GM18499 (cell line): ENCODE measurements around the gene SPECC1L.

ENCODE experiments used
- ATAC-seq: cut with Tn5 transposase; IDR thresholded peaks from one replicate; pipeline ENCODE4 v1.9.1; 2021; ENCODE audit warnings: moderate number of reproducible peaks; ENCODE audit not compliant: insufficient read depth, unreplicated experiment

SPECC1L gene

GRCh38 chr22:24410110-24410856 is 139.7 kb downstream of the SPECC1L start:
- no peak for ATAC-seq

GRCh38 chr22:24411256-24412004 is 140.8 kb downstream of the SPECC1L start:
- no peak for ATAC-seq

- ATAC-seq = no peak
Observed at GRCh38 chr22:24412274-24412673, 141.6 kb downstream of the SPECC1L start.

- no peak for ATAC-seq
Observed at GRCh38 chr22:24413271-24413670, 142.6 kb downstream of the SPECC1L start.

- no peak for ATAC-seq
Observed at GRCh38 chr22:24413736-24414385, 143.2 kb downstream of the SPECC1L start.

GRCh38 chr22:24414523-24414922 is 143.9 kb downstream of the SPECC1L start:
- no peak for ATAC-seq

GRCh38 chr22:24414984-24415945 is 144.6 kb downstream of the SPECC1L start:
- ATAC-seq = no peak

GRCh38 chr22:24416095-24416494 is 145.5 kb downstream of the SPECC1L start:
- no peak for ATAC-seq

- no peak for ATAC-seq
Observed at GRCh38 chr22:24416611-24417010, 146.0 kb downstream of the SPECC1L start.

- ATAC-seq = no peak
Observed at GRCh38 chr22:24417200-24417599, 146.6 kb downstream of the SPECC1L start.

GRCh38 chr22:24417901-24418641 is 147.4 kb downstream of the SPECC1L start:
- no peak for ATAC-seq

GRCh38 chr22:24418786-24419474 is 148.3 kb downstream of the SPECC1L start:
- no peak for ATAC-seq

GRCh38 chr22:24419475-24419850 is 148.8 kb downstream of the SPECC1L start:
- ATAC-seq = no peak

GRCh38 chr22:24420072-24420976 is 149.7 kb downstream of the SPECC1L start:
- ATAC-seq = no peak

- ATAC-seq = no peak
Observed at GRCh38 chr22:24420977-24421343, 150.3 kb downstream of the SPECC1L start.

GRCh38 chr22:24421428-24421931 is 150.8 kb downstream of the SPECC1L start:
- no peak for ATAC-seq

GRCh38 chr22:24422102-24422665 is 151.6 kb downstream of the SPECC1L start:
- no peak for ATAC-seq
